ENCODE results near the gene NLRC5.
A peak's percentile ranks its signal among the peaks of the same experiment; 100 is the strongest.

NLRC5 gene, protein sequence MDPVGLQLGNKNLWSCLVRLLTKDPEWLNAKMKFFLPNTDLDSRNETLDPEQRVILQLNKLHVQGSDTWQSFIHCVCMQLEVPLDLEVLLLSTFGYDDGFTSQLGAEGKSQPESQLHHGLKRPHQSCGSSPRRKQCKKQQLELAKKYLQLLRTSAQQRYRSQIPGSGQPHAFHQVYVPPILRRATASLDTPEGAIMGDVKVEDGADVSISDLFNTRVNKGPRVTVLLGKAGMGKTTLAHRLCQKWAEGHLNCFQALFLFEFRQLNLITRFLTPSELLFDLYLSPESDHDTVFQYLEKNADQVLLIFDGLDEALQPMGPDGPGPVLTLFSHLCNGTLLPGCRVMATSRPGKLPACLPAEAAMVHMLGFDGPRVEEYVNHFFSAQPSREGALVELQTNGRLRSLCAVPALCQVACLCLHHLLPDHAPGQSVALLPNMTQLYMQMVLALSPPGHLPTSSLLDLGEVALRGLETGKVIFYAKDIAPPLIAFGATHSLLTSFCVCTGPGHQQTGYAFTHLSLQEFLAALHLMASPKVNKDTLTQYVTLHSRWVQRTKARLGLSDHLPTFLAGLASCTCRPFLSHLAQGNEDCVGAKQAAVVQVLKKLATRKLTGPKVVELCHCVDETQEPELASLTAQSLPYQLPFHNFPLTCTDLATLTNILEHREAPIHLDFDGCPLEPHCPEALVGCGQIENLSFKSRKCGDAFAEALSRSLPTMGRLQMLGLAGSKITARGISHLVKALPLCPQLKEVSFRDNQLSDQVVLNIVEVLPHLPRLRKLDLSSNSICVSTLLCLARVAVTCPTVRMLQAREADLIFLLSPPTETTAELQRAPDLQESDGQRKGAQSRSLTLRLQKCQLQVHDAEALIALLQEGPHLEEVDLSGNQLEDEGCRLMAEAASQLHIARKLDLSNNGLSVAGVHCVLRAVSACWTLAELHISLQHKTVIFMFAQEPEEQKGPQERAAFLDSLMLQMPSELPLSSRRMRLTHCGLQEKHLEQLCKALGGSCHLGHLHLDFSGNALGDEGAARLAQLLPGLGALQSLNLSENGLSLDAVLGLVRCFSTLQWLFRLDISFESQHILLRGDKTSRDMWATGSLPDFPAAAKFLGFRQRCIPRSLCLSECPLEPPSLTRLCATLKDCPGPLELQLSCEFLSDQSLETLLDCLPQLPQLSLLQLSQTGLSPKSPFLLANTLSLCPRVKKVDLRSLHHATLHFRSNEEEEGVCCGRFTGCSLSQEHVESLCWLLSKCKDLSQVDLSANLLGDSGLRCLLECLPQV (N-terminal part only)

DNA sequence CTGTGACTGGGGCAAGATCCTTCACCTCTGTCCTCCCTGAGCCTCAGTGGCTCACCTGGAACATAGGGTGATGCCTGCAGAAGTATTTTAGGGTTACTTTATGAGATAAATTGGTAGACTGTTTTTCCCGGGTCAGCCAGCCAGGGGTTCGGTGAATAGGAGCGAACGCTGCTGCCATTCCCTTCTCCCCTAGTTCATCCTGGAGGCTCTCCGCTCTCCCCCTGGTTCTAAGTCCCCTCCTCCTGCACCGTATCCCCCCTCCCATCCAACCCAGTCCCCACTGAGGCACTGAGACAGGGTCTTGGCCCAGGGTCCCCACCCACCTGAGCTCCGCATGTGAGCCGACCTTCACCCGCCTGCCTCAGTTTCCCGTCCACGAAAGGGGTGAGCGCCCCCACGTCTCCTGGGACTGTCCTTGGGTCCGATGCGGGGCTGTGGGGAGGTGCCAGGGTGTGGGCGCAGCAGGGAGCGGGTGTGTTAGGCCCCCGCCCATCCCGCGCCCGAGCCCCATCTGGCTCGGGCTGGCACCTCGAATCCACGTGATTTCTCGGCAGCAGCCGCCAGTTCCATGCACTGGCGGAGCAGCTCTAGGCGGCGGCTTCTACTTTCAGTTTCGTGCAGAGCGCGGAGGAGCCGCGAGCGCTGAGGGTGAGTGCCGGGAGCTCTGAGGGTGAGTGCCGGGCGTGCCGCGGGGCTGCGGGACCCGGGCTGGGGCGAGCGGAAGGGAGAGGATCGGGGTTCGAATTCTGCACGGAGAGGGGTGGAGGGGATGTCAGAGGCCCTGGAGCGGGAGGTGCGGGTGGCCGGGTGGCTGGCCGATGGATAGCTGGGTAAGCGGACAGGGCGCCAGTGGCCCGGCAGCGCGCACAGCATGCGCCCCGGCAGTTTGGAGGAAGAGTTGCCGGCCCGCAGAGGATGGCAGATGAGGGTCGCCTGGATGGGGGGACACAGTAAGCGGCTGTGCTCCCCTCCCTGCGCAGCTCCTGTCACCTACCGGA is at the start of gene NLRC5:
NLRC5 (plus strand) TSS at position 610 of the 998 bp plus-strand sequence. CDS start 31,156 bp downstream, outside the sequence.
- DNase-seq: peak; percentile 96

DNA sequence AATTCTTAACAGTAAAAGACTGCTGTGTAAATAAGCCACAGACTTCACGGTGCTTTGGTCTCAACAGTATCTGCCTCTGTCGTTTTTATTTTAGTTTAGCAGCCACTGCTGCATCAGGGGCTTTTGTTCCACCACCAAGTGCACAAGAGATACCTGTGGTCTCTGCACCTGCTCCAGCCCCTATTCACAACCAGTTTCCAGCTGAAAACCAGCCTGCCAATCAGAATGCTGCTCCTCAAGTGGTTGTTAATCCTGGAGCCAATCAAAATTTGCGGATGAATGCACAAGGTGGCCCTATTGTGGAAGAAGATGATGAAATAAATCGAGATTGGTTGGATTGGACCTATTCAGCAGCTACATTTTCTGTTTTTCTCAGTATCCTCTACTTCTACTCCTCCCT is 49.6 kb upstream of the NLRC5 start:
- DNase-seq: no peak

DNA sequence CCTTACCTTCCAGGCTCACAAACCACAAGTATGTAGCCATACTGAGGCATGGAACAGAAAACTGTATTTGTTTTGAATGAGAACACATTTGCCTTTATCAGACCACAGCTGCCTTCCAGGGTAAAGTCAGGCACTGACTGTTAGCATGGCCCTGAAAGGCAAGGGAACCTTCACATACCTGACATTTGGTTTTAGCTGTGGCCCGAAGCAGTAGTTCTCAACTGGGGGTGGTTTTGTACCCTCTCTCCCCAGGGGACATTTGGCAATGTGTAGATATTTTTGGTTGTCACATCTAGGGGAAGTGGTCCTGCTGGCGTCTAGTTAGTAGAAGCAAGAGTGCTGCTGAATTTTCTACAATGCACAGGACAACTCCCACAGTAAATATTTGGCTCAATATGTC is 48.3 kb upstream of the NLRC5 start:
- DNase-seq: no peak

DNA sequence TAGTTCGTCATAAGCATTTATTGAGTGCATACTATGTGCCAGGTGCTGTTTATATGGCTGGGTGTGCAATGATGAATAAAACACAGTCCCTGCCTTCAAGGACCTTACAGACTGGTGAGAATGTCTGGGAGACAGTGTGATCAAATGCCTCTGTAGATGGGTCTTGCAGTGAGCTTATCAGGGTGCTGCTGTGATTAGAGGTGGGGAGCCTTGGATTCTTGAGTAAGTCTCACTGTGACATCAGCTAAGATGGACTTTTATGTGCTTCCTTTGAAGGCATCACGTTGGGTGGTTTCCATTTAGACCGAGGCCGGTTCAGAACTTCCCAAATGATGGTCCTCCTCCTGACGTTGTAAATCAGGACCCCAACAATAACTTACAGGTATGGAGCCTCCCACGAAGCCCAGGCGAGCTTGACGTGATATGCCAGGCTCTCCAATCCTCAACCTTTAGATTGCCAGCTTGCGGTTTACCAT is 47.5 kb upstream of the NLRC5 start:
- no peak for DNase-seq

DNA sequence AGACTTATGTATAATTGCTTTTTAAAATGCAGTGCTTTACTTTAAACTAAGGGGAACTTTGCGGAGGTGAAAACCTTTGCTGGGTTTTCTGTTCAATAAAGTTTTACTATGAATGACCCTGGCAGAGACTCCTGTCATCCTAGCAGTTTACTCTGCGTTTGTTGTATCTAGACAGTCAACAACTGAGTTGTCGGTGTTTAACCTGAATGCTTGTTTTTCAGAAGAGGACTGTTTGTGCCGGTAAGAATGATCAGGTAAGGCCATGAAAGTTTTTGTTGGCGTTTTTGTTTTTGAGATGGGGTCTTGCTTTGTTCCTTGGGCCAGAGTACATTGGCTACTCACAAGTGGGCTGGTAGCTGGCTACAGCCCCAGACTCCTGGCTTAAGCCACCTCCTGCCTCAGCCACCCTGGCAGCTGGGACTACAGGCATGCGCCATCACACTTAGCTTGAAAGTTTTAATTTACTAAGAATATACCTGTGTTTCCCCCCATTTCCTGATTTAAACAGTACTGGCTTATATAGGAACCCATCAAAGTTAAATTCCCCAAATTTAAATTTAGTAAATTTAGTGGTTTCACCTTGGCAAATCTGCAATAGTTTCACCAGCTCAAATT is 45.5 kb upstream of the NLRC5 start:
- DNase-seq: no peak

DNA sequence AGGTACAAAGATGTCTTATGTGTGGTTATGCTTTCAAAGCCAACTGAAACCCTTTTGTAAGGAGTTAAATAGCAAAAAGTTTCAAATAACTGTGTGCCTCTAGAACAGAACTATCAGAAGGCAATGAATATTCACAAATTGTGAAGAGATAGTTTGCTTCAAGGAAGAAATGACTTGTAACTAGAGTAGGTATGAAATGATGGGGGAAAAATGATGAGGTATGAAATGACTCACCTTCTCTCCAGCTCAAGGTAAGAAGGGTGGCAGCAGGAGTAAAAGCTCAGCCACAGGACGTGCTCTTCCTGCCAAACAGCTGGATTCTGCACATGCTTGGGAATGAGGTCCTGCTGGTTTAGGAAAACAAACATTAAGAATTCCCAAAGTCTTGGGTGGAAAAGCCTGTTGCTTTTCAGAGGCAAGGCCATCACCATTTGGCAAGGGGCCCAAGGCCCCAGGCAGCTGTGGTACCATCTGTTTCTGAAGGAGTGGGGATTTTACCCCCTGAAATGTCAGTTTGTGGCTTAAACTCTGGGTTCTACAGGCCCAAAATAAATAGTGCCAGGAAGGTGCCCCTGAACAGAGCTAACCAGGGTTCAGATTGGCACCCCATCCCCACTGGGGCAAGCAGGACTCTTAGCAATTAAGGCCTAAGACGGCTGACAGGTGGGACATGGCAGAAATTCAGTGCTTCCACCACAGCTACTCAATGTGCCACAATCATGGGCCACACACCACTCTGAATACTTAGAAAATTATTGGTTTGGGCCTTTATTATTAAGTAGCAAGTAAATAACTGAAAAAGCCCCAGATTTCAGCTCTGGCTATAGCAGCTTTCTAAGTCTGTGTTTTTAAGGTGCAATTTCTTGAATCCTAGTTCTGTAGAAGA is 44.2 kb upstream of the NLRC5 start:
- peak; percentile 49 for DNase-seq

DNA sequence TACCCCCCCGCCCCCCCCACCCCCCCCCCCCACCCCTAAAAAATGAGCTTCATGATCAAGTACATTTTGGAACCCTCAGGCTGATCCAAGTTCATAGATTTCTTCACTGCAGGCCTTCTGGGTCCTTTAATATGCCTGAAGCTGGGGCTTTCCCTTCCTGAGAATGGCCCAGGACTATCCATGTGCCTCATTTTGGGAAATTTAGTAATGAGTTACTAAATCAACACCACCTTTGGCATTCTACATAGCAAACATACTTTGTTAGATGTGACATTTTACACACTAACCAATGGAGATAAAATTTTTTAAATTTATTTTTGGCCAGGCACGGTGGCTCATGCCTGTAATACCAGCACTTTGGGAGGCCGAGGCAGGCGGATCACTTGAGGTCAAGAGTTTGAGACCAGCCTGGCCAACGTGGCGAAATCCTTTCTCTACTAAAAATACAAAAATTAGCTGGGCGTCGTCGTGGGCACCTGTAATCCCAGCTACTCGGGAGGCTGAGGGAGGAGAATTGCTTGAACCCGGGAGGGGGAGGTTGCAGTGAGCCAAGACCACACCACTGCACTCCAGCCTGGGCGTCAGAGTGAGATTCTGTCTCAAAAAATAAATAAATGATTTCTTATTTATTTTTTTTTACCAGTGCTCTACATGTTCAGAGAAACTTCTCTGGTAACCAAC is 43.4 kb upstream of the NLRC5 start:
- no peak for DNase-seq

DNA sequence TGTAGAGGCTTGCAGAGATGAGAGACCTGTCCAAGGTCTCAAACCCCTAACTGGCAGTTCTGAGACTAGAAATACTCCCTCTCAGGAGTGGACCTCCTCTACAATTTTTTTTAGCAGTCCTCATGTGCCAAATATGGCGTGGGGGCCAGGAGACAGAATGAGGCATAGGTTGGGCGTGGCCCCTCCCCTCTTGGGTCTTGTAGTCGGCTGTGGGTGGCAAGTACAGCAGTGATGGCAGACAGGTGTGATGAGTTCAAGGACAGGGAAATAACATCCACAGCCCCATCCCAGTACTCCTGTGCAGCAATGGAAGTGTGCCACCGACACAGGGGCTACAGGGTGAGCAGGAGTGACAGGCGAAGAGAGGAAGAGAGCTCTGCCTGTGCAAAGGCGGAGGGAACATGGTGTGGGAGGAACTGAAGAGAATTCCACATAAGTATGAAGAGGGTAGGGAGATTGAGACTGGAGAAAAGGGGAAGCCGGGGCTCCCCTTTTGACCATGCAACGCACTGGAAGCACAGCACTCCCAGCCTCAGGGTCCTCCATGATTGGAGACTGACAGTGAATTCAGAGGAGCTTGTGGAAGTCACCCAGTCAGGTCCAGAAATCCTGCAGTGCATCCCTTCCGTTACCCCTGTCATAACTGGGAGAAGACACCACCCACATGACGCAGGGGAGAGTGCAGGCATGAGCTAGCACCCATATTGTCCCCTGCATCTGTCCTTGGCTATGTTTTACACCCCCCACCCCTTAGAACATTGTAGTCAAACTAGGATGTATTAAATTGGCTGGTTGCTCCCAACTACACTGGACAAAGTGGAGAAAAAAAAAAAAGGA is 42.4 kb upstream of the NLRC5 start:
- DNase-seq: no peak

DNA sequence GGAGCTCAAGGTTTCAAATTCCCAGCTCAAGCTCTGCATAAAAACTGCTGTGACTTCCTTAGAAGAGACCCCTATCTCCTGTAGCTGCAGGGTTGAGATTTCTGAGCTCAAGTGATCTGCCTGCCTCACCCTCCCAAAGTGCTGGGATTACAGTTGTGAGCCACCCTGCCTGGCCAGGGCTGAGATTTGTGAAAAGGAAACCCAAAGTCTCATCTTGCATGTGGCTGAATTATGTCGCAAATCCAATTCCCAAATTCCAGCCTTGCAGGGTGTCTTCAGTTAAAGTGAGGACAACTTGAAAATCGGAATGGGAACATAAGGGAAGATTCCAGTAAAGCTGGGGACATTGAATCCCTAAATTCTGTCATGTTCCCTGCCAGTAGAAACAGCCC is 41.8 kb upstream of the NLRC5 start:
- no peak for DNase-seq

DNA sequence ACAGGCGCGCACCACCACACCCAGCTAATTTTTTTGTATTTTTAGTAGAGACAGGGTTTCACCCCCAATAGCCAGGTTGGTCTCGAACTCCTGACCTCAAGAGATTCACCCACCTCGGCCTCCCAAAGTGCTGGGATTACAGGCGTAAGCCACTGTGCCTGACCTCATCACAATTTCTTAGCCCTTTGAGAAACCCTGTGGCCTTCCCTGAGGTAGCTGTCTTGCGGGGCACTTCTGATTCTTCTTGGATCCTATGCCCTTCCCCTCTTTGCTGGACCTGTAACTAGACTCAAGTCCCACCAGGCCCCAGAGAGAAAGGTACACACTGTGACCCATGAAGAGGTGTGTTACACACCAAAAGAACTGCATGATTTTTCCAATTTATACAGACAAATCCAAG is 41.1 kb upstream of the NLRC5 start:
- no peak for DNase-seq

DNA sequence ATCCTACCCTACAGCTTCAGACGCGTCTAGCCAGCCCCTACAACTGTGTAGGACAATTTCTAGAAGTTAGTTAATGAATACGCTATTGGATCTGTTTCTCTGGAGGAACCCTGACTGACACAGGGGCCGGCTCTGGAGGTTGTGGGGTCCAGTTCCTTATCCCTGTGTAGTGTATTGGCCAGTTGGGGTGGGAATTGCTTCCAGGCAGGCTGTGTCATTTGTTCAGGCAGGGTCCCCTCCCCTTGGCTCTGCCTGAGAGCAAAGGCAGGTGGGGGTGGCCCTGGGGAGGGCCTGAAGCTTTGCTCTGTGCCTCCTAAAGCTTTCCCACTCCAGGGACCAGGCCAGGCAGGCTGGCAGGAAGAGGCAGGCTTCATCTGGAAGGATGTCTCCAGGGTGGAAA is 39.3 kb upstream of the NLRC5 start:
- no peak for DNase-seq

DNA sequence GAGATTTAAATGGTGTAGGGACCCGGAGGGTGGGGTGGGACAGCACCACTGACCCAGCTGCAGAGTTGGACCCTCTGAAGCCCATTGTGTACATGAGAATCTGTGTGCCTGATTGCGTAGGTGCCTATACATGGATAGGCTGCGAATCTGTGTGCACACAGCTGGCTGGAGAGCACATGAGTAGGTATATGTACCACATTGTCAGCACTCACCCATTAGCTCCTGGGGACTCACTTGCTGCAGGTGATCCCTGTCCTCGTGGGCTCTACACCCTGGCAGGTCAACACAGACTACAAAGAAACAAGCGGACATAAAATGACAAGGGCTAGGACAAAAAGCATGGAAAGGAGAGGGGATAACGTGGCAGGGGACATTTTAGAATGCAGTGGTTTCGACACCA is 38.9 kb upstream of the NLRC5 start:
- DNase-seq: no peak

DNA sequence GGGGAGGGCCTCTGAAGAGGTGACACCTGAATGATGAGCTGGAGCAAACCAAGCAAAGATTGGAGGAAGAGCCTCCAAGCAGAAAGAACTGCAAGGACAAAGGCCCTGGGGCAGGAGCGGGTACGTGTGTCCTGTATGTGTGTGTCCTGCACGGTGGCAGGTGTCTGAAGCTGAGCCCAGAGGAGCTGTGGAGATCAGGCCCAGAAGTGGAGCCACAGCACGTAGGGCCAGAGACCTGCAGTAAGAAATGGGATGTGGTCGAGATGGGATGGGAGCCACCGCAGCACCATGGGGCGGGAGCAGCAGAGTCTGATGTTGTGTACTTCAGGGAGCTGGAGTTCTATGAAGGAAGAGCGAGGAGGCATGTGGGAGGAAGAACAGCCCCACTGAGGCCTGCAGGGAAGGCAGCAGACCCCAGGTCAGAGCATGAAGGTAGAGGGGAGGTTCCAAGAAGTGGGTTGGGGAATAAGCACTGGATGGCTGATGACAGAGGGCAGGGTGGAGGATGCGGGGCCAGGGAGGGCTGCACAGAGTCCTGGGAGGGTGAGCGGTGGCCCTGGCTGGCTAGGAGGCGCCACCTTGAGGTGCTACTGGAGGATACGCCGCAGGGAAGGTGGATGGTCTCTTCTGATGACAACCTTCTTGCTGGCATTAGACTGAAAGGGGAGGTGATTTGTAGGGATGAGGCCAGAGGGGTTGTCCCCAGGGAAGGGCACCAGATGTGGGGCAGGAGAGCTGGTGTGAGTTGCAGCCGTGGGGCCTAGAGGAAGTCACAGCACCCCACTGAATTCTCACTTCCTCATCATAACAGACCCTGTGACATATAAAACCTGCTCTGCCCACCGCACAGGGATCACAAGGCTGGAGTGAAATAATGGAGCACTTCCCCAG is 38.2 kb upstream of the NLRC5 start:
- DNase-seq: peak; percentile 75

DNA sequence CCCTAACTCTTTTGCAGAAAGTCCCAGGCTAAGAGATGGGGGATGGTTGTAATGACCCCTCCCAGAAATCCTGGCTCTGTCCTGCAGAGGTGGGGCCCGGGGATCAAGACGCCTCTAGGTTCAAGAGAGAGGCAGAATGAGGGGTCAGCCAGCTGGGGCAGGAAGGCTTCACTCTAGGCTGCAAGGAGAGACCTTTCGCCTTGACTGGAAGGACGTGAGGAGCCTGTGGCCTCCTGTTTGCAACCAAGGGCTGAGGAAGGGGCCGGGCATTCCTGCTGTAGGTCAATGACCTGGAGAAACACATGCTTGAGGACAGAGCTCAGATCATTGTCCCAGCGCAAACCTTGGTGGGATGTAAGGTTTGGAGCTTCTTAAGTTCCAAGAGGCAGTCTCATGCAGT is 36.4 kb upstream of the NLRC5 start:
- no peak for DNase-seq

DNA sequence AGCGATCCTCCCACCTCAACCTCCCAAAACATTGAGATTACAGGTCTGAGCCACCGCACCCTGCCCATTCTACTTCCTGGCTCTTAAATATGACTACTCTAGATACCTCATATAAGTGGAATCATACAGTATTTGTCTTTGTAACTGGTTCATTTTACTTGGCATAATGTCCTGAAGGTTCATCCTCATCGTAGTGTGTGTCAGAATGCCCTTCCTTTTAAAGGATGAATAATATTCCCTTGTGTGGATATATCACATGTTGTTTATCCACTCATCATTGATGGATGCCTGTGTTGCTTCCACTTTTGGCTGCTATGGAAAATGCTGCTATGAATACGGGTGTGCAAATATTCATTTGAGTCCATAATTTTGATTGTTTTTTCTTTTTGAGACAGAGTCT is 33.3 kb upstream of the NLRC5 start:
- DNase-seq: no peak

DNA sequence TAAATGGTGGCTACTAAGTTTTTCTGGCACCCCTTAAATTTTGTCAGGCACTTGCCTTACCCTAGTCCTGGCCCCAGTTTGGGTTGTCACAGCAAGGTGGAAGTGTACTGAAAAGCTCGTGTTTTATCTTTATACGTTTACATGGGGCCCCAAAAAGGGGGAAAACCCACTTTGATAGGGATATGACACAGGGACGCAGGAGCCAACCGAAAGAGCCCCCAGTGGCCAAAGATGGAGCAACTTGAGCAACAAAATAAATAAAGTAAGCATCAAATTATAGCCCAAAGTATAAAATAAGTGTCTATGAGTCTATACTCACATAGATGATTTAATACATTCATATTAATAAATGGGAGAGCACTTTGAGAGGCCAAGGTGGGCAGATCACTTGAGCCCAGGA is 32.6 kb upstream of the NLRC5 start:
- DNase-seq: no peak

DNA sequence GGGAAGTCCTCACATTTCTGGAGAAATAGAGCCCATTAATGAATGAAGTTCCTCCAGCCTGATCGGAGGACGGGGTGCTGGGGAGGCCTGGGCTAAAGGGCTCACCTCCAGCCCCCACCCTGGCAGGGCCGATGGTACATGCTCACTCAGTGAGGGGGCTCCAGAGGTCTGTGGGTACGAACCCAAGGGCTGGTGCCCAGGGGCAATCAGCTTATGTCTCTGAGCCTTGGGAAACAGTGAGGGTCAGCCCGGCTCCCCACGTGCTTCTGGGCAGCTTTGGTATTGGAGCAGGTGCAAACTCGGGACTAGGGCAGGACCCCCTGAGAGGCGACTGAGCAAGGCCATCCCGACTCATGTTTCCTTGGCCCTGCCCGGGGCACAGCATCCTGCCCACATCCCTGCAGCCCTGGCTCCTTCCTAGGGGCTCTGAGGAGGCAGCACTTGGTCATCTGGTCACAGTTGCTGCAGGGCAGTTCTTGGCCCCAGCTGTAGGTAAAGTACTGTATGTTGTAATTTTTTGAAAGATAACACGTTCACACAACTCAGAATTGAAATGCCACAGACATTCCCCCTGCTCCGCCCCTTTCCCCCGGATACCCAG is 28.6 kb upstream of the NLRC5 start:
- no peak for DNase-seq
